ENCODE data around the gene STING1. TPM values are rescaled to one million over a fixed set of nuclear protein-coding genes. Genes with fewer than 3 reads are reported as not detected.

STING1 gene
- total and polyA plus RNA-seq, 10 of the 15 experiments (the other 5 are each of a cell fraction or from before 2014, with no cell fraction given) = 10.1 to 56.1 (median 41.0) TPM

GRCh38 chr5:139460455-139460854 lies 22.1 kb downstream of the STING1 start (continued):
- no peak for TF ChIP-seq BCLAF1 (IDR thresholded peaks at IDR 0.05)

- Histone ChIP-seq H3K79me2 (ENCODE audit: control insufficient read depth, insufficient read depth, low read length) (no peaks in the 10 kb centered on the region), H3K4me2 (ENCODE audit: control insufficient read depth, insufficient read depth) (peak overlapping the region; percentile 88), H3K27ac (ENCODE audit: control insufficient read depth, insufficient read depth) (peak overlapping the region; percentile 93), H3K9me3 (replicated peaks; ENCODE audit: control insufficient read depth, insufficient read depth, low read length) (no peaks in the 10 kb centered on the region), H2AFZ (ENCODE audit: control insufficient read depth, low read depth, low read length) (peak overlapping the region; percentile 51), H3K9ac (ENCODE audit: control insufficient read depth, insufficient read depth, low read length) (peak overlapping the region; percentile 33), H4K20me1 (ENCODE audit: control insufficient read depth, insufficient read depth) (no peaks in the 10 kb centered on the region), H3K4me3 (0 out of 2 replicates have a peak overlapping the region, but pooled peaks have one; percentile 28), H3K4me1 (ENCODE audit: control insufficient read depth, insufficient read depth, low read length) (peaks cover 39% of the 10 kb centered on the region), H3K27me3 (replicated peaks in 1 of 2; ENCODE audit: control insufficient read depth in 2 of 2, insufficient read depth in 2 of 2, low read length in 1 of 2) (no peaks in the 10 kb centered on the region), H3K36me3 (ENCODE audit: control insufficient read depth in 2 of 2, insufficient read depth in 2 of 2, low read length in 1 of 2) (no peaks in the 10 kb centered on the region)
- in situ Hi-C loops (cut with MboI) = no loop called here
- CTCF ChIA-PET = interaction anchor here (1.3 to 4.4 kb wide), 7 partner anchors 14 to 53 kb away, joined by 3 to 39 read pairs (median 19); partner anchors contain the start of genes DNAJC18 and STING1
- intact Hi-C loops (cut with micrococcal nuclease; ENCODE audit: unreplicated experiment) = loop anchor here (5.0 kb wide), 1 partner anchor 203 kb away; no protein-coding TSS in a partner anchor
- WGBS (ENCODE audit: insufficient coverage, insufficient replicate concordance, low lambda C conversion rate, missing lambda C conversion rate) = 7% methylated on average over 8 of the region's 8 CpGs
- BruUV-seq (replicated peaks) = no TSS peak
- POLR2A ChIA-PET = interaction anchor here (0.6 to 3.6 kb wide), 9 partner anchors 12 to 190 kb away, joined by 3 to 53 read pairs (median 4); partner anchors contain the start of gene DNAJC18
- DNase-seq (ENCODE audit: low read depth, low spot score) = peak; percentile 64
- FAIRE-seq = peak; percentile 49
- ATAC-seq = peak; percentile 66
- SMC1A ChIA-PET (ENCODE audit: uncharacterized antibody, unreplicated experiment) = interaction anchor here (0.6 to 4.1 kb wide), 12 partner anchors 11 to 234 kb away, joined by 3 to 32 read pairs (median 5); partner anchors contain the start of genes DNAJC18, SMIM33 and STING1
- RAD21 ChIA-PET (ENCODE audit: unreplicated experiment) = interaction anchor here (0.8 to 4.0 kb wide), 10 partner anchors 12 to 67 kb away, joined by 3 to 47 read pairs (median 7); partner anchors contain the start of genes DNAJC18 and STING1
- no peak for TF ChIP-seq ZBED1 (IDR thresholded peaks at IDR 0.05; ENCODE audit: borderline replicate concordance)
- TF ChIP-seq DPF2 (IDR thresholded peaks at IDR 0.05) = peak; percentile 67; the same call in 1 of the 2 replicates
- no peak for TF ChIP-seq BCLAF1 (IDR thresholded peaks at IDR 0.05)
- no peak for TF ChIP-seq SKIL (IDR thresholded peaks at IDR 0.05; ENCODE audit: low read depth, poor library complexity, severe bottlenecking)
- no peak for TF ChIP-seq PAX5 (IDR thresholded peaks at IDR 0.05; ENCODE audit: borderline replicate concordance, low read depth, low read length)
- TF ChIP-seq GATAD2B (conservative IDR thresholded peaks at IDR 0.05; ENCODE audit: low read depth) = 0 out of 2 replicates have a peak, but pooled peaks have one; percentile 29
- TF ChIP-seq HDAC6 (IDR thresholded peaks at IDR 0.05; ENCODE audit: unreplicated experiment) = no peak
- peak; percentile 82 for TF ChIP-seq NR2F1 (conservative IDR thresholded peaks at IDR 0.05)
- no peak; the same call in 1 of the 2 replicates for TF ChIP-seq FOXM1 (IDR thresholded peaks at IDR 0.05; ENCODE audit: low read depth, low read length)
- peak; percentile 10; the same call in 1 of the 2 replicates for TF ChIP-seq ATF2 (IDR thresholded peaks at IDR 0.05; ENCODE audit: low read length)
- TF ChIP-seq SMAD1 (IDR thresholded peaks at IDR 0.05; ENCODE audit: low read depth, partially characterized antibody) = no peak
- peak; percentile 45; the same call in 1 of the 2 replicates for TF ChIP-seq CREB1 (IDR thresholded peaks at IDR 0.05; ENCODE audit: low read depth)
Measured at GRCh38 chr5:139459451-139459934, 23.1 kb downstream of the STING1 start.

All from GM12878 (cell line).